Upper lobe of left lung (tissue), 4 donors: ENCODE results near the gene DNAJC12.

Experiments
- POLR2A ChIP-seq, 4 donors: fragments of 450-650 bp; IDR thresholded peaks; one replicate each; pipeline ENCODE4 v1.5.1; 2016 to 2017; ENCODE audit warnings: antibody characterized with exemption in 4 of 4, mild to moderate bottlenecking in 2 of 4
- TF ChIP-seq, protein P1 (sequence below), 6 experiments: fragments of 450-650 bp in 4 of 6; fragments of 200-600 bp in 2 of 6; sonication (generic) in 2 of 6; IDR thresholded peaks; one replicate each; pipeline ENCODE4 v1.5.1; 2016 to 2019; ENCODE audit warnings: antibody characterized with exemption in 6 of 6

DNA sequence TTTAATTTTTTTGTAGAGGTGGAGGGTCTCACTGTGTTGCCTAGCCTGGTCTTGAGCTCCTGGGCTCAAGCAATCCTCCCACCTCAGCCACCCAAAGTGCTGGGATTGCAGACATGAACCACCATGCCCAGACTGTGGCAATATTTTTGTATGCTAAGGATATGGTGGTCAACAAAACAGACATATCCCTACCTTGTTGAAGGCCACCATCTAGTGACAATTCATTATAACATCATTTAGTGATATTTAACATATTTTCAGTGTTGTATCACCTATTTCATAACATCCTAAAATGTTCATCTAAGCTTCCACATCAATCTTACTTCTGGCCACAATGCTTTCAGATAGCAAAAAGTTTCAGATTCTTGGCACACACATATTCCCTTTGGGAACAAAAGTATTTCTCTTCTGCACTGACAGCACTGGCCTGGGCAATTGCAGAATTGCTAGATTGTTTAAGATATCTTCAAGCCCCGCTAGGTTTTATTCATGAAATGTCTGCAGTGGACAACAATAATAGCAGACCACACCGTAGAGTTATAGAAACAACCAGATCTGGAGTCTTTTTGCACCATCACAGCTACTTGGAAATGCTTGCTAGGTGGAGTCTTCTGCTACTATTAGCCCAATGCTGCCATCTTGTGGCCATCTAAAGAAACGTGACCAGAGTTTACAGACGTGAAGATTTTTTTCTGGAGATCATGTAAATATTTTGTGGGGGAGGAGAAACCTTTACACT is 58.4 kb downstream of the DNAJC12 start:
- TF ChIP-seq, protein P1, sequence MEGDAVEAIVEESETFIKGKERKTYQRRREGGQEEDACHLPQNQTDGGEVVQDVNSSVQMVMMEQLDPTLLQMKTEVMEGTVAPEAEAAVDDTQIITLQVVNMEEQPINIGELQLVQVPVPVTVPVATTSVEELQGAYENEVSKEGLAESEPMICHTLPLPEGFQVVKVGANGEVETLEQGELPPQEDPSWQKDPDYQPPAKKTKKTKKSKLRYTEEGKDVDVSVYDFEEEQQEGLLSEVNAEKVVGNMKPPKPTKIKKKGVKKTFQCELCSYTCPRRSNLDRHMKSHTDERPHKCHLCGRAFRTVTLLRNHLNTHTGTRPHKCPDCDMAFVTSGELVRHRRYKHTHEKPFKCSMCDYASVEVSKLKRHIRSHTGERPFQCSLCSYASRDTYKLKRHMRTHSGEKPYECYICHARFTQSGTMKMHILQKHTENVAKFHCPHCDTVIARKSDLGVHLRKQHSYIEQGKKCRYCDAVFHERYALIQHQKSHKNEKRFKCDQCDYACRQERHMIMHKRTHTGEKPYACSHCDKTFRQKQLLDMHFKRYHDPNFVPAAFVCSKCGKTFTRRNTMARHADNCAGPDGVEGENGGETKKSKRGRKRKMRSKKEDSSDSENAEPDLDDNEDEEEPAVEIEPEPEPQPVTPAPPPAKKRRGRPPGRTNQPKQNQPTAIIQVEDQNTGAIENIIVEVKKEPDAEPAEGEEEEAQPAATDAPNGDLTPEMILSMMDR (IDR thresholded peaks at IDR 0.05): peak; percentile 59 to 83 (median 68)
- no peak for TF ChIP-seq POLR2A (IDR thresholded peaks at IDR 0.05)
